SK-N-SH (cell line): Measurements from ENCODE around the gene SEMA4B. TPM values are rescaled to one million over a fixed set of nuclear protein-coding genes. Genes with fewer than 3 reads are reported as not detected.

Source experiments
- CTCF ChIA-PET: fragments of 300-600, 350-600 bp; formaldehyde crosslinking; extraction: SDS; loops from one replicate; lab custom pipeline; 2021; lab: Yijun Ruan, JAX
- POLR2A ChIA-PET: fragments of 350-600 bp; sonication (Branson Sonifier 250); formaldehyde crosslinking; extraction: SDS; loops from one replicate; lab custom pipeline; 2020; ENCODE audit warnings: antibody characterized with exemption, inconsistent platforms; lab: Yijun Ruan, JAX
- DNase-seq: peaks from one replicate; pipeline ENCODE4 v3.0.0; 2012
- H2AFZ ChIP-seq: fragments of 200-600 bp; sonication (generic); 2 replicates; pipeline ENCODE4 v1.8.1; 2016; ENCODE audit warnings: antibody characterized with exemption, mild to moderate bottlenecking, low read depth
- H3F3A ChIP-seq: fragments of 200-600 bp; sonication (generic); replicated peaks from 2 replicates; pipeline ENCODE3; 2016; ENCODE audit warnings: antibody characterized with exemption, mild to moderate bottlenecking; ENCODE audit not compliant: insufficient read depth
- H3K27ac ChIP-seq, 2 experiments: fragments of 200-500 bp in 1 of 2; fragments of 200-600 bp in 1 of 2; sonication (Bioruptor generic) in 1 of 2; sonication (generic), shearing (Covaris generic) in 1 of 2; 2 replicates each; pipeline versions ENCODE4 v1.5.1 to v1.6.1; 2014 to 2016; ENCODE audit warnings: low read depth in 2 of 2, inconsistent platforms in 1 of 2, low read length in 1 of 2, mild to moderate bottlenecking in 1 of 2, mixed read lengths in 1 of 2
- H3K27me3 ChIP-seq: fragments of 200-600 bp; sonication (generic), shearing (Covaris generic); 2 replicates; pipeline ENCODE4 v1.6.1; 2016; ENCODE audit warnings: mixed run types; ENCODE audit not compliant: insufficient read depth
- H3K36me3 ChIP-seq, 2 experiments: fragments of 200-500 bp in 1 of 2; fragments of 200-600 bp in 1 of 2; sonication (Bioruptor generic) in 1 of 2; sonication (generic) in 1 of 2; replicated peaks in 1 of 2; 2 replicates each; pipeline versions ENCODE3 to v1.5.1; 2014 to 2016; ENCODE audit warnings: low read length in 1 of 2, mild to moderate bottlenecking in 1 of 2; ENCODE audit not compliant: insufficient read depth in 2 of 2, control insufficient read depth in 1 of 2
- H3K4me1 ChIP-seq, 2 experiments: fragments of 200-500 bp in 1 of 2; fragments of 200-600 bp in 1 of 2; sonication (Bioruptor generic) in 1 of 2; sonication (generic), shearing (Covaris generic) in 1 of 2; 2 replicates each; pipeline versions ENCODE4 v1.5.1 to v1.6.1; 2014 to 2016; ENCODE audit warnings: low read depth in 1 of 2, low read length in 1 of 2, mixed run types in 1 of 2; ENCODE audit not compliant: insufficient read depth in 2 of 2, control insufficient read depth in 1 of 2
- H3K4me2 ChIP-seq: fragments of 200-600 bp; sonication (generic), shearing (Covaris generic); 2 replicates; pipeline ENCODE4 v1.6.1; 2017; ENCODE audit warnings: mixed run types
- H3K4me3 ChIP-seq, 2 experiments: fragments of 200-500 bp in 1 of 2; fragments of 200-600 bp in 1 of 2; sonication (Bioruptor generic) in 1 of 2; sonication (generic), shearing (Covaris generic) in 1 of 2; 2 replicates each; pipeline versions ENCODE4 v1.5.1 to v1.8.1; 2014 to 2016; ENCODE audit warnings: low read depth in 2 of 2, inconsistent platforms in 1 of 2, low read length in 1 of 2, mild to moderate bottlenecking in 1 of 2, mixed read lengths in 1 of 2, moderate library complexity in 1 of 2
- H3K79me2 ChIP-seq: fragments of 200-600 bp; sonication (generic); 2 replicates; pipeline ENCODE4 v1.8.1; 2017; ENCODE audit warnings: mild to moderate bottlenecking; ENCODE audit not compliant: insufficient read depth
- H3K9ac ChIP-seq: fragments of 200-600 bp; sonication (generic); 2 replicates; pipeline ENCODE4 v1.6.1; 2017; ENCODE audit warnings: mixed run types
- H3K9me2 ChIP-seq: fragments of 200-600 bp; sonication (generic); 2 replicates; pipeline ENCODE4 v1.6.1; 2017; ENCODE audit warnings: mixed run types
- H3K9me3 ChIP-seq: fragments of 200-600 bp; sonication (generic); 2 replicates; pipeline ENCODE4 v1.6.1; 2017; ENCODE audit warnings: mixed run types, mild to moderate bottlenecking, moderate library complexity
- H4K20me1 ChIP-seq: fragments of 200-600 bp; sonication (generic); 2 replicates; pipeline ENCODE4 v1.6.1; 2017; ENCODE audit warnings: mild to moderate bottlenecking, mixed run types; ENCODE audit not compliant: insufficient read depth
- EZH2phosphoT487 ChIP-seq: fragments of 200-600 bp; sonication (generic); IDR thresholded peaks from 2 replicates; pipeline ENCODE4 v1.6.1; 2017; ENCODE audit warnings: low read depth, mixed run types, mild to moderate bottlenecking, antibody characterized with exemption, moderate library complexity, borderline replicate concordance
- FOXM1 ChIP-seq: IDR thresholded peaks from 2 replicates; pipeline ENCODE4 v1.4.0; 2012; ENCODE audit warnings: low read depth, mild to moderate bottlenecking
- GATA2 ChIP-seq: sonication (generic); formaldehyde crosslinking; IDR thresholded peaks from 2 replicates; pipeline ENCODE4 v1.5.0; 2020; ENCODE audit warnings: mild to moderate bottlenecking, missing genetic modification reagents
- JUND ChIP-seq: IDR thresholded peaks from 2 replicates; pipeline ENCODE4 v1.4.0; 2012
- MEF2A ChIP-seq: IDR thresholded peaks from 2 replicates; pipeline ENCODE4 v1.4.0; 2012; ENCODE audit warnings: low read depth, borderline replicate concordance
- MXI1 ChIP-seq: IDR thresholded peaks from 2 replicates; pipeline ENCODE4 v1.6.1; 2012; ENCODE audit warnings: mild to moderate bottlenecking, low read depth, low read length, improper control_type of control experiment
- NRF1 ChIP-seq: IDR thresholded peaks from 2 replicates; pipeline ENCODE4 v1.6.1; 2012; ENCODE audit warnings: low read depth, mild to moderate bottlenecking, low read length
- RAD21 ChIP-seq: IDR thresholded peaks from 2 replicates; pipeline ENCODE4 v1.6.1; 2012; ENCODE audit warnings: mild to moderate bottlenecking, low read length
- RCOR1 ChIP-seq: fragments of 150-350 bp; IDR thresholded peaks from 2 replicates; pipeline ENCODE4 v1.6.1; 2017; ENCODE audit warnings: antibody characterized with exemption, low read length
- TCF12 ChIP-seq: IDR thresholded peaks from 2 replicates; pipeline ENCODE4 v1.4.0; 2012
- WGBS: methylation state at CpG from one replicate; pipeline ENCODE4 v1.1.6; 2017; ENCODE audit warnings: low lambda C conversion rate; 5-methylcytosine and 5-hydroxymethylcytosine counted together
- polyA plus RNA-seq, 3 experiments: library from polyadenylated mRNA; depleted of rRNA; stranded (reverse); fragments of >200 nt; gene quantifications; 2 replicates each; pipeline ENCODE4 v1.2.3, GENCODE V29; 2012
- TF ChIP-seq, protein P1 (sequence below): fragments of 200-600 bp; sonication (generic); IDR thresholded peaks from 2 replicates; pipeline ENCODE4 v1.6.1; 2017; ENCODE audit warnings: antibody characterized with exemption, mild to moderate bottlenecking, moderate library complexity
- TF ChIP-seq, protein P2 (sequence below): IDR thresholded peaks from 2 replicates; pipeline ENCODE4 v1.4.0; 2012; ENCODE audit warnings: low read depth
- TF ChIP-seq, protein P3 (sequence below): IDR thresholded peaks from 2 replicates; pipeline ENCODE4; 2012
- TF ChIP-seq, protein P4 (sequence below): fragments of 150-350 bp; IDR thresholded peaks from 2 replicates; pipeline ENCODE4 v1.6.1; 2017; ENCODE audit warnings: antibody characterized with exemption, low read length, low read depth, borderline replicate concordance
- TF ChIP-seq, protein P5 (sequence below): IDR thresholded peaks from 2 replicates; pipeline ENCODE4 v1.4.0; 2012; ENCODE audit warnings: low read depth, borderline replicate concordance
- TF ChIP-seq, protein P6 (sequence below): IDR thresholded peaks from 2 replicates; pipeline ENCODE4 v1.4.0; 2012; ENCODE audit warnings: low read depth, borderline replicate concordance
- TF ChIP-seq, protein P7 (sequence below): fragments of 150-350 bp; IDR thresholded peaks from 2 replicates; pipeline ENCODE4 v1.6.1; 2016; ENCODE audit warnings: mild to moderate bottlenecking, low read depth, low read length
- TF ChIP-seq, protein P8 (sequence below): IDR thresholded peaks from 2 replicates; pipeline ENCODE4 v1.6.1; 2012; ENCODE audit warnings: mild to moderate bottlenecking, low read depth, low read length, moderate library complexity

The SEMA4B gene
- polyA plus RNA-seq, 1 of the 3 experiments (the other 2 are of a cell fraction): 38.9 TPM

DNA sequence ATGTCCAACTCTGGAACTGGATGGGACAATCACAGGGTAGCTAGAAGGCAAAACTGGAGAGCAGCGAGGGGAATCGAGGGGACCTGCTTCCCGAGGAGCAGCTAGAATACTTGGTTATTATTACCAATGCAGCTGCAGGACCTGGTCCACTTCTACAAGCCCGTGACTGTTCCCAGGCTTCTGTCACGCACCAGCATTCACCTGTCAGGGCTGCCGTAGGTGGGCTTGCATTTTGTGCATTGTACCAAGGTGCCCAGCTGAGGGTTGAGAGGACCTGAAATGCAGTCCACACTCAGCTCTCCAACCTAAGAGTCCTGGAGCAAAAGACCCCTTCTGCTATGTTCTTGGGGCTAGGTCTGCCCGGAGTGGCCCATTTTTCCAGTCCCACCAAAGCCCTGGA lies 2.3 kb downstream of the SEMA4B start:
- Histone ChIP-seq H2AFZ (no peak overlapping the region), H3K27me3 (no peaks in the 10 kb centered on the region), H3K4me2 (no peak overlapping the region; the same call in 1 of the 2 replicates), H3K79me2 (peaks cover 49% of the 10 kb centered on the region), H3K4me1 (peaks cover 3 to 50% of the 10 kb centered on the region in 2 experiments; a peak in 2 of 4 replicates), H3K9me2 (no peaks in the 10 kb centered on the region), H4K20me1 (0 out of 2 replicates have a peak, but pooled peaks cover 4% of the 10 kb centered on the region), H3K36me3 (peaks cover 0 to 11% of the 10 kb centered on the region in 2 experiments), H3K27ac (no peak overlapping the region), H3K9ac (no peak overlapping the region), H3F3A (peaks cover 5% of the 10 kb centered on the region), H3K4me3 (no peak overlapping the region), H3K9me3 (no peaks in the 10 kb centered on the region)
- CTCF ChIA-PET: interaction anchor here (1.0 to 9.0 kb wide), 6 partner anchors 13 to 88 kb away, joined by 3 to 74 read pairs (median 5); partner anchors contain the start of gene CIB1
- 98% methylated on average over 7 of the region's 7 CpGs for WGBS
- no peak for DNase-seq
- TF ChIP-seq EZH2phosphoT487: no peak
- TF ChIP-seq RCOR1: no peak
- no peak for TF ChIP-seq RAD21
- TF ChIP-seq, protein P1, sequence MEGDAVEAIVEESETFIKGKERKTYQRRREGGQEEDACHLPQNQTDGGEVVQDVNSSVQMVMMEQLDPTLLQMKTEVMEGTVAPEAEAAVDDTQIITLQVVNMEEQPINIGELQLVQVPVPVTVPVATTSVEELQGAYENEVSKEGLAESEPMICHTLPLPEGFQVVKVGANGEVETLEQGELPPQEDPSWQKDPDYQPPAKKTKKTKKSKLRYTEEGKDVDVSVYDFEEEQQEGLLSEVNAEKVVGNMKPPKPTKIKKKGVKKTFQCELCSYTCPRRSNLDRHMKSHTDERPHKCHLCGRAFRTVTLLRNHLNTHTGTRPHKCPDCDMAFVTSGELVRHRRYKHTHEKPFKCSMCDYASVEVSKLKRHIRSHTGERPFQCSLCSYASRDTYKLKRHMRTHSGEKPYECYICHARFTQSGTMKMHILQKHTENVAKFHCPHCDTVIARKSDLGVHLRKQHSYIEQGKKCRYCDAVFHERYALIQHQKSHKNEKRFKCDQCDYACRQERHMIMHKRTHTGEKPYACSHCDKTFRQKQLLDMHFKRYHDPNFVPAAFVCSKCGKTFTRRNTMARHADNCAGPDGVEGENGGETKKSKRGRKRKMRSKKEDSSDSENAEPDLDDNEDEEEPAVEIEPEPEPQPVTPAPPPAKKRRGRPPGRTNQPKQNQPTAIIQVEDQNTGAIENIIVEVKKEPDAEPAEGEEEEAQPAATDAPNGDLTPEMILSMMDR: no peak
- TF ChIP-seq NRF1: no peak
- TF ChIP-seq, protein P2, sequence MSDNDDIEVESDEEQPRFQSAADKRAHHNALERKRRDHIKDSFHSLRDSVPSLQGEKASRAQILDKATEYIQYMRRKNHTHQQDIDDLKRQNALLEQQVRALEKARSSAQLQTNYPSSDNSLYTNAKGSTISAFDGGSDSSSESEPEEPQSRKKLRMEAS: no peak
- no peak for TF ChIP-seq JUND
- no peak for TF ChIP-seq MXI1
- no peak for TF ChIP-seq MEF2A
- no peak for TF ChIP-seq GATA2 (CRISPR knock-in tag)
- TF ChIP-seq, protein P3, sequence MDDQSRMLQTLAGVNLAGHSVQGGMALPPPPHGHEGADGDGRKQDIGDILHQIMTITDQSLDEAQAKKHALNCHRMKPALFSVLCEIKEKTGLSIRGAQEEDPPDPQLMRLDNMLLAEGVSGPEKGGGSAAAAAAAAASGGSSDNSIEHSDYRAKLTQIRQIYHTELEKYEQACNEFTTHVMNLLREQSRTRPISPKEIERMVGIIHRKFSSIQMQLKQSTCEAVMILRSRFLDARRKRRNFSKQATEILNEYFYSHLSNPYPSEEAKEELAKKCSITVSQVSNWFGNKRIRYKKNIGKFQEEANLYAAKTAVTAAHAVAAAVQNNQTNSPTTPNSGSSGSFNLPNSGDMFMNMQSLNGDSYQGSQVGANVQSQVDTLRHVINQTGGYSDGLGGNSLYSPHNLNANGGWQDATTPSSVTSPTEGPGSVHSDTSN: no peak
- TF ChIP-seq, protein P4, sequence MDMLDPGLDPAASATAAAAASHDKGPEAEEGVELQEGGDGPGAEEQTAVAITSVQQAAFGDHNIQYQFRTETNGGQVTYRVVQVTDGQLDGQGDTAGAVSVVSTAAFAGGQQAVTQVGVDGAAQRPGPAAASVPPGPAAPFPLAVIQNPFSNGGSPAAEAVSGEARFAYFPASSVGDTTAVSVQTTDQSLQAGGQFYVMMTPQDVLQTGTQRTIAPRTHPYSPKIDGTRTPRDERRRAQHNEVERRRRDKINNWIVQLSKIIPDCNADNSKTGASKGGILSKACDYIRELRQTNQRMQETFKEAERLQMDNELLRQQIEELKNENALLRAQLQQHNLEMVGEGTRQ: no peak
- no peak for TF ChIP-seq TCF12
- TF ChIP-seq FOXM1: no peak
- TF ChIP-seq, protein P5, sequence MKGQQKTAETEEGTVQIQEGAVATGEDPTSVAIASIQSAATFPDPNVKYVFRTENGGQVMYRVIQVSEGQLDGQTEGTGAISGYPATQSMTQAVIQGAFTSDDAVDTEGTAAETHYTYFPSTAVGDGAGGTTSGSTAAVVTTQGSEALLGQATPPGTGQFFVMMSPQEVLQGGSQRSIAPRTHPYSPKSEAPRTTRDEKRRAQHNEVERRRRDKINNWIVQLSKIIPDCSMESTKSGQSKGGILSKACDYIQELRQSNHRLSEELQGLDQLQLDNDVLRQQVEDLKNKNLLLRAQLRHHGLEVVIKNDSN: no peak
- TF ChIP-seq, protein P6, sequence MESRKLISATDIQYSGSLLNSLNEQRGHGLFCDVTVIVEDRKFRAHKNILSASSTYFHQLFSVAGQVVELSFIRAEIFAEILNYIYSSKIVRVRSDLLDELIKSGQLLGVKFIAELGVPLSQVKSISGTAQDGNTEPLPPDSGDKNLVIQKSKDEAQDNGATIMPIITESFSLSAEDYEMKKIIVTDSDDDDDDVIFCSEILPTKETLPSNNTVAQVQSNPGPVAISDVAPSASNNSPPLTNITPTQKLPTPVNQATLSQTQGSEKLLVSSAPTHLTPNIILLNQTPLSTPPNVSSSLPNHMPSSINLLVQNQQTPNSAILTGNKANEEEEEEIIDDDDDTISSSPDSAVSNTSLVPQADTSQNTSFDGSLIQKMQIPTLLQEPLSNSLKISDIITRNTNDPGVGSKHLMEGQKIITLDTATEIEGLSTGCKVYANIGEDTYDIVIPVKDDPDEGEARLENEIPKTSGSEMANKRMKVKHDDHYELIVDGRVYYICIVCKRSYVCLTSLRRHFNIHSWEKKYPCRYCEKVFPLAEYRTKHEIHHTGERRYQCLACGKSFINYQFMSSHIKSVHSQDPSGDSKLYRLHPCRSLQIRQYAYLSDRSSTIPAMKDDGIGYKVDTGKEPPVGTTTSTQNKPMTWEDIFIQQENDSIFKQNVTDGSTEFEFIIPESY: no peak
- TF ChIP-seq, protein P7, sequence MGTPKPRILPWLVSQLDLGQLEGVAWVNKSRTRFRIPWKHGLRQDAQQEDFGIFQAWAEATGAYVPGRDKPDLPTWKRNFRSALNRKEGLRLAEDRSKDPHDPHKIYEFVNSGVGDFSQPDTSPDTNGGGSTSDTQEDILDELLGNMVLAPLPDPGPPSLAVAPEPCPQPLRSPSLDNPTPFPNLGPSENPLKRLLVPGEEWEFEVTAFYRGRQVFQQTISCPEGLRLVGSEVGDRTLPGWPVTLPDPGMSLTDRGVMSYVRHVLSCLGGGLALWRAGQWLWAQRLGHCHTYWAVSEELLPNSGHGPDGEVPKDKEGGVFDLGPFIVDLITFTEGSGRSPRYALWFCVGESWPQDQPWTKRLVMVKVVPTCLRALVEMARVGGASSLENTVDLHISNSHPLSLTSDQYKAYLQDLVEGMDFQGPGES: no peak
- TF ChIP-seq, protein P8, sequence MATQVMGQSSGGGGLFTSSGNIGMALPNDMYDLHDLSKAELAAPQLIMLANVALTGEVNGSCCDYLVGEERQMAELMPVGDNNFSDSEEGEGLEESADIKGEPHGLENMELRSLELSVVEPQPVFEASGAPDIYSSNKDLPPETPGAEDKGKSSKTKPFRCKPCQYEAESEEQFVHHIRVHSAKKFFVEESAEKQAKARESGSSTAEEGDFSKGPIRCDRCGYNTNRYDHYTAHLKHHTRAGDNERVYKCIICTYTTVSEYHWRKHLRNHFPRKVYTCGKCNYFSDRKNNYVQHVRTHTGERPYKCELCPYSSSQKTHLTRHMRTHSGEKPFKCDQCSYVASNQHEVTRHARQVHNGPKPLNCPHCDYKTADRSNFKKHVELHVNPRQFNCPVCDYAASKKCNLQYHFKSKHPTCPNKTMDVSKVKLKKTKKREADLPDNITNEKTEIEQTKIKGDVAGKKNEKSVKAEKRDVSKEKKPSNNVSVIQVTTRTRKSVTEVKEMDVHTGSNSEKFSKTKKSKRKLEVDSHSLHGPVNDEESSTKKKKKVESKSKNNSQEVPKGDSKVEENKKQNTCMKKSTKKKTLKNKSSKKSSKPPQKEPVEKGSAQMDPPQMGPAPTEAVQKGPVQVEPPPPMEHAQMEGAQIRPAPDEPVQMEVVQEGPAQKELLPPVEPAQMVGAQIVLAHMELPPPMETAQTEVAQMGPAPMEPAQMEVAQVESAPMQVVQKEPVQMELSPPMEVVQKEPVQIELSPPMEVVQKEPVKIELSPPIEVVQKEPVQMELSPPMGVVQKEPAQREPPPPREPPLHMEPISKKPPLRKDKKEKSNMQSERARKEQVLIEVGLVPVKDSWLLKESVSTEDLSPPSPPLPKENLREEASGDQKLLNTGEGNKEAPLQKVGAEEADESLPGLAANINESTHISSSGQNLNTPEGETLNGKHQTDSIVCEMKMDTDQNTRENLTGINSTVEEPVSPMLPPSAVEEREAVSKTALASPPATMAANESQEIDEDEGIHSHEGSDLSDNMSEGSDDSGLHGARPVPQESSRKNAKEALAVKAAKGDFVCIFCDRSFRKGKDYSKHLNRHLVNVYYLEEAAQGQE: no peak
- POLR2A ChIA-PET: interaction anchor here (0.5 to 4.2 kb wide), 2 partner anchors 12 to 111 kb away, joined by 6 to 35 read pairs; no protein-coding TSS in a partner anchor
